ENCODE results near the gene SPAG16.

The SPAG16 gene

GRCh38 chr2:213752575-213752974 lies 468.3 kb downstream of the SPAG16 start:
- H3K27me3 Mint-ChIP-seq (ENCODE audit: low read depth) = no peaks in the 10 kb centered on the region
- no peaks in the 10 kb centered on the region for H3K4me1 Mint-ChIP-seq
- no peaks in the 10 kb centered on the region for H3K9me3 Mint-ChIP-seq
- H3K4me3 Mint-ChIP-seq = no peak overlapping the region
- no peaks in the 10 kb centered on the region for H3K36me3 Mint-ChIP-seq (ENCODE audit: low read depth)
- H3K27ac Mint-ChIP-seq = no peak overlapping the region
- no peak for TF ChIP-seq CTCF (IDR thresholded peaks at IDR 0.05; ENCODE audit: unreplicated experiment in 3 of 3)

GRCh38 chr2:213757525-213757924 lies 473.3 kb downstream of the SPAG16 start:
- H3K4me1 Mint-ChIP-seq = no peaks in the 10 kb centered on the region
- no peaks in the 10 kb centered on the region for H3K27me3 Mint-ChIP-seq (ENCODE audit: low read depth)
- TF ChIP-seq CTCF (IDR thresholded peaks at IDR 0.05; ENCODE audit: unreplicated experiment in 3 of 3) = no peak
- no peaks in the 10 kb centered on the region for H3K36me3 Mint-ChIP-seq (ENCODE audit: low read depth)
- H3K4me3 Mint-ChIP-seq = no peak overlapping the region
- no peaks in the 10 kb centered on the region for H3K9me3 Mint-ChIP-seq
- H3K27ac Mint-ChIP-seq = no peak overlapping the region

- TF ChIP-seq CTCF (IDR thresholded peaks at IDR 0.05; ENCODE audit: unreplicated experiment in 3 of 3) = no peak
- H3K36me3 Mint-ChIP-seq (ENCODE audit: low read depth) = no peaks in the 10 kb centered on the region
Measured at GRCh38 chr2:213763354-213763753, 479.1 kb downstream of the SPAG16 start.

GRCh38 chr2:213763963-213764362 lies 479.7 kb downstream of the SPAG16 start:
- no peaks in the 10 kb centered on the region for H3K27me3 Mint-ChIP-seq (ENCODE audit: low read depth)
- H3K9me3 Mint-ChIP-seq = no peaks in the 10 kb centered on the region
- no peaks in the 10 kb centered on the region for H3K4me1 Mint-ChIP-seq
- no peak overlapping the region for H3K27ac Mint-ChIP-seq
- no peak overlapping the region for H3K4me3 Mint-ChIP-seq
- TF ChIP-seq CTCF (IDR thresholded peaks at IDR 0.05; ENCODE audit: unreplicated experiment in 3 of 3) = no peak
- H3K36me3 Mint-ChIP-seq (ENCODE audit: low read depth) = no peaks in the 10 kb centered on the region

More at GRCh38 chr2:213763354-213763753, 479.1 kb downstream of the SPAG16 start:
- H3K27me3 Mint-ChIP-seq (ENCODE audit: low read depth) = no peaks in the 10 kb centered on the region
- no peaks in the 10 kb centered on the region for H3K4me1 Mint-ChIP-seq
- H3K4me3 Mint-ChIP-seq = no peak overlapping the region
- no peak overlapping the region for H3K27ac Mint-ChIP-seq
- no peaks in the 10 kb centered on the region for H3K9me3 Mint-ChIP-seq

- Mint-ChIP-seq H3K9me3 (no peaks in the 10 kb centered on the region), H3K27me3 (ENCODE audit: low read depth) (no peaks in the 10 kb centered on the region)
Measured at GRCh38 chr2:213764849-213765248, 480.6 kb downstream of the SPAG16 start.

More at GRCh38 chr2:213764849-213765248, 480.6 kb downstream of the SPAG16 start:
- no peaks in the 10 kb centered on the region for H3K4me1 Mint-ChIP-seq
- no peak for TF ChIP-seq CTCF (IDR thresholded peaks at IDR 0.05; ENCODE audit: unreplicated experiment in 3 of 3)
- no peak overlapping the region for H3K27ac Mint-ChIP-seq
- no peaks in the 10 kb centered on the region for H3K36me3 Mint-ChIP-seq (ENCODE audit: low read depth)
- no peak overlapping the region for H3K4me3 Mint-ChIP-seq
